ENCODE results near the gene CD28.
"Not testable (repeated sequence)": the region's sequence is repeated elsewhere in the genome, so short reads cannot be mapped to it uniquely, and the experiment has no call there.

Gene CD28

GRCh38 chr2:203688798-203689197, 17.6 kb upstream of the CD28 start:
- DNase-seq = peak; percentile 3

DNA sequence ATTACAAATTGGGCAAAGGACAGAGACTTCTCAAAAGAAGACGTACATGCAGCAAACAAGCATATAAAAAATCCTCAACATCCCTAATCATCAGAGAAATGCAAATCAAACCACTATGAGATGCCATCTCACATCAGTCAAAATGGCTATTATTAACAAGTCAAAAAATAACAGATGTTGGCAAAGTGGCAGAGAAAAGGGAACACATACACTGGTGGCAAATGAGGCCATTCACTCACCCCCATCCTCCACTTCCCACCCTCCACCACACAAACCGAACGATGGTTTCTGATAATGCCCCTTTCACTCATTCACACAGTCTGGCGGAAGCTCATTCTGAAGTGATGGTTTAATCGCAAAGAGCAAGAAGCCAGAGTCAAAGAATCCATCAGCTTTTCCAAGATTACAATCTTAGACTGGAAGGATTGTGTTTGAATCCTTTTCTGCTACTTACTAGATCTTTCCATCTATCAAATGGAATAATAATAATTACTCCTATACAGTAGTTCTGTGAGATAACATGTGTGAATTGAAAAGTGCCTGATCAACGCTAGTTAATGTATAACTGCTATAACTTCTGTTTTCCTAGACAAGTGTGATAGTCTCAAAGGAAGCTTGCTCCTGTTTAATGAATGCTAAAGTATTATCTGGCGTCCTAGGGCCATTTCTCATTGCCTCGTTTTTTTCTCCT, 16.9 kb upstream of the CD28 start:
- peak; percentile 2 for DNase-seq

DNA sequence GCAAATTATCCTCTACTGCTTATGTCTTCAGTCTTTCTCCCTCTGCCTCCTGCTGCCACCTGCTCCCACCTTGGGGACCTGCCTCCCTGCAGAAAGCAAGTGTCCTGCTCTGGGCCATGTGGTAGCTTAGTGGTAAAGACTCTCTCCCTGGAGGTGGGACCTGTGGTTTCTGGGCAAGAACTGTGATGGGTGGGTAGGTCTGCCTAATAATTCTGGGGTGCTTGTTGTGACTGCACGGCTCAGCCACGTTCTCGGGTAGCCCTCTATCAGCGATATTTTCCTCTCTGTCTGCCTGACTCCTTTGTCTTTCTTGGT, 16.4 kb upstream of the CD28 start:
- no peak for DNase-seq

DNA sequence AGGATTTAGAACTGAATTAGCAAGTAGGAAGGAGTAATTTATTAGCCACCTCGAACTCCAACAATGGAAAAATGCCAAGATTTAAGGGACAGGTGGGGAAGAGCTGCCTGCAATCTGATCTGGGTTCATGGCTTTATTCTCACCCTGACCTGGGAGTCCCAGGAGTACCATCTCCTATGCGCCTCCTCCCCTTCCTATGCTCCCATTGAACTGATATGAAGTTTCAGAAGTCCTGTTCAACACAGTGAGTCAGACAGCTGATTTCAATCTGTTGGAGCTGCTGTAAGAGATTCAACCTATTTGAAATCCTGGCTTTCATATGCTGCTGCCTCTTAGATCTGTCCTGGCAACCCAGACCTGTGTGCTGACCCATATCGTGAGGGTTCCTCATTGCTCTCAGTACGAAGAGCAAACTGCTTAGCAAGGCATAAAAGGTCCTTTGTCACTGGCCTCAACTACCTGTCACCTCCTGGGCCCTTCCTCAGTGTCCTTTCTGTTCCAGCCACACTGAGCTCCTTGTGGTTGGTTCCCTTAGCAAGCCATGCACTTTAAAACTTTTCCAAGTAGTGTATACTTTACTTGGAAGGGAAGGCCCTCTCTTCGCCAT, 15.9 kb upstream of the CD28 start:
- no peak for DNase-seq

DNA sequence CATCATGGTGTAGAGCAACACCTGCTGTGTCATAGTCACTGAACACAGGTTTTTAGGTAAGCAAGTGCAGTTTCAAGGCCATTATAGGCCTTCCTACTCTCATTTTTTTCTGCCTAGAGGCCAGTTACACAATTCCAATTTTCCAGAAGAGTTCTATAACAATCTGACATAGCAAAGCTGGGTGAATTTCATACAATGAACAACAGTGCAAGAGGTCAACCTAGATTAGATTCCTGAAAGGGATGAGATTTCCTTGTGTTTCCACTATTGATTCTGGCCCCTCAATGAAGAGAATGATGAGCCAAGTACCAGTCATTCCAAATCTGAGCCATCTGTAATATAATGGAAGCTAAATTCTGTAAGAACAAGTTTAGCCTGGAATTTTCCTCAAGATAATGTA, 15.3 kb upstream of the CD28 start:
- DNase-seq = no peak

GRCh38 chr2:203692031-203692710, 14.3 kb upstream of the CD28 start:
- no peak for DNase-seq

DNA sequence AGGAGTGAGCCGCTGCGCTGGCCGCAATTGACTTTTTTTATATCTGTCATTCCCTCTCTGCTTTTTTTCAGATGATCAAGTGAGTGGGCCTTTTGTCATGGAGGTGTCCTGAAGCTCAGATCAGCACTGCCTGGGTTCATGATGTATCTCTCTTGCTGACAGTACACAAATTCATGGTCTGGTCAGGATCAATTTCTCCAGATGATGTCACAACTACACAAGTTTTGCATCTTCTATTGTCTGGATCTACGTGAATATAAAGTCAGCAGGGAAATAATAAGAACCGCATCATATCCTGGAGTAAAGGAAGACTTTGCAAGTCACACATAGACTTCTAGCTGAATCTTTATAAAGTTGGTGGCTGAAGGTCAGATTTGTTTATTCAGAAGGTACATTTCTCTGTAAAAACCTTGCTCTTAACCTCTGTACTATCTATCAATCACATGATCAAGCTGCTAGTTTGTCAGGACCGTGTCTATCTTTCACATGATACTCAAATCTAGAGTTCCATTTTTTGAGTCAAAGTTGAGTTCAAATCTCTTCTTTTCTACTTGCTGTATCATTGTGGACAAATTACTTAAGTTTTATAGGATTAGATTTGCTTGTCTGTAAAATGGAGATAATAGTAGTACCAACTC, 13.1 kb upstream of the CD28 start:
- DNase-seq = no peak

DNA sequence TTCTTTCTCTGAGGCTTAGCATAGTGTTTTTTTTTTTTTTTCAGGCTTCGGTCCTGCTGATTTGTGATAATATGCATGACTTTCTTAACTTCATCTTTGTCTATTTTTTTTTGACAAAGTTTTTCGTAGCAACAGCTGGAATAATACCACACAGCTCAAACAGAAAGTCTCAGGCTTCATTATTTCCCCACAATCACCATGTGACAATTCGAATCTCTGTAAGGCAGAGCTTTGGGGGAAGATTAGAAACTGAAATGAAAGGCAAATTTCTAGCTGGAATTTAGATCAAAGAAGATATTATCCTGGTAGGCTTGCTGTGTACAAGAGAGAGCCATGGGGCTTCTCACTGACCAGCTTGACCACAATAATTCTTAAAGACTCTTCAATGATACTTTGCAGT, 12.2 kb upstream of the CD28 start:
- no peak for DNase-seq

GRCh38 chr2:203697190-203697589, 9.2 kb upstream of the CD28 start:
- DNase-seq = no peak

DNA sequence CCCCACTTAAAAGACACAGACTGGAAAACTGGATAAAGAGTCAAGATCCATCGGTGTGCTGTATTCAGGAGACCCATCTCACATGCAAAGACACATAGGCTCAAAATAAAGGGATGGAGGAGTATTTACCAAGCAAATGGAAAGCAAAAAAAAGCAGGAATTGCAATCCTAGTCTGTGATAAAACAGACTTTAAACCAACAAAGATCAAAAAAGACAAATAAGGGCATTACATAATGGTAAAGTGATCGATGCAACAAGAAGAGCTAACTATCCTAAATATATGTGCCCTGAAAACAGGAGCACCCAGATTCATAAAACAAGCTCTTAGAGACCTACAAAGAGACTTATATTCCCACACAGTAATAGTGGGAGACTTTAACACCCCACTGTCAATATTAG, 8.7 kb upstream of the CD28 start:
- not testable (repeated sequence) for DNase-seq

GRCh38 chr2:203698410-203698809, 8.0 kb upstream of the CD28 start:
- not testable (repeated sequence) for DNase-seq

GRCh38 chr2:203704430-203704829, 2.0 kb upstream of the CD28 start:
- DNase-seq = no peak

- DNase-seq = peak; percentile 28
These were observed 1.3 kb upstream of the CD28 start for GRCh38 chr2:203705178-203705577.

- DNase-seq = no peak
These were observed 1.1 kb downstream of the CD28 start for GRCh38 chr2:203707530-203707929.

DNA sequence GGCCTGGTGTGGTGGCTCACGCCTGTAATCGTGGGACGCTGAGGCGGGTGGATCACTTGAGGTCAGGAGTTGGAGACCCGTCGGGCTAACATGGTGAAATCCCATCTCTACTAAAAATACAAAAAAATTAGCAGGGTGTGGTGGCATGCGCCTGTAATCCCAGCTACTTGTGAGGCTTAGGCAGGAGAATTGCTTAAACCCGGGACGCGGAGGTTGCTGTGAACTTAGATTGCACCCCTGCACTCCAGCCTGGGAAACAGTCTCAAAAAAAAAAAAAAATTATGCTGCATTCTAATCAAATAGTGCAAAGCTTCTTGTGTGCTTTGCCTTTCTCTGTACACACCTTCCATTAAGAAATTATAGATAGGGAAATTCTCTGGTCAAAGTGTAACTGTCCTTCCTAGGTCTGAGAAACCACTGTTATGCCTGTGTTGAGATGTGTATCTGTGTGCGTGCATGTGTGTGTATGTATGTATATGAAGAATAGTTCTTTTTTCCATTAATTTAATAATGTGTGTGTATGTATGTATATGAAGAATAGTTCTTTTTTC, 2.5 kb downstream of the CD28 start:
- no peak for DNase-seq

GRCh38 chr2:203709416-203710040, 3.1 kb downstream of the CD28 start:
- DNase-seq = no peak

DNA sequence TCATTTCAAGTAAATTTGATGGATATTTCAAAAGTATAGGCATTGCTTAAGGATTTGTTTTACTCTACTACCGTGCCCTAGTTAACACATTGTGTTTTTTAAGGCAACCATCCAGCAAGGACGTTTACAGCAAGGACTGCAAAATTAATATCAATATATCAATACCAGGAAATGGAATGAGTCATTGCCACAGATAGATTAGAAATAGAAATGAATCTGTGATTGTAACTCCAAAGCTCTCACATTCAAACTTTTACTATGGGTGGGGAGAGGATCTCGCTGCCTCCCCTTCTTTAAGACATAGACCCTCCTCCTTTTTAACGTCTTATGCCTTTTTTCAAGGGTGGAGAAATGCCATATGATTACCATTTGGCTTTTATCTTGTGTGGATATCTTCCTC, 3.8 kb downstream of the CD28 start:
- DNase-seq = no peak

GRCh38 chr2:203710952-203711351, 4.5 kb downstream of the CD28 start:
- DNase-seq = no peak

DNA sequence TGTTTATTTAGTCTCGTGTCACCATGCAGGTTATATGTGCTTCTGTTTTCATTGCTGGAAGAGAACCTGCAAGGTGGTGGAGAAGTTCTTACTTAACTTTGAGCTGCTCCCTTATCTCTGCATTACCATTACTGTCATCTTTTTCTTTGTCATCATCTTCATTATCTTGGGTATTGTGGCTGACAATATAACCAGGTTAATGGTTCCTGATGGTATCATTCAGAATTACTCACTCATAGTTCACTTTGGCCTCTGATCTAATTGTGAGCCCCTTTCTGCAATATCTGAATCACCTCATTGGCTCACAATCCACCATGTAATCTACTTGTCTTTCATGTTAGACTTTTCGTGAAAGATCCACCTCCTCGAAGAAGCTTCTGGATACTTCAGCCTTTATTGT, 5.0 kb downstream of the CD28 start:
- DNase-seq = no peak

DNA sequence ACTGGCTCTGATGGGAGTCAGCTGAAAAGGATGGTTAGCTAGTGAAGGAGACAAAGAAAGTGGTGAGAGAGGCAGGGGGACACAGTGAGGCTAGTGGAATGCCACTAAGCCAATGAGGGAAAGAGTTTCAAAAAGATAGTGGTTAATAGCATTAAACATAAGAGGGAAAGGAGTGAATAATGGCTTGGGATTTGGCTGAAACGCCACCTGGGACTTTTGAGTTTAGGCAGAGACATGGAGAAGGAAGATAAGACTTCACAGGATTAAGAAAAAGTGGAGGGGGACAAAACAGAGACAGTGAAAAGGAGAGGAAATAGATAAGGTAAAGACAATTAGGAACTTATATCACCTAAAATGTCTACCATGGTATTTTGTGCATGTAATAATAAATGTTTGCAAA, 6.9 kb downstream of the CD28 start:
- no peak for DNase-seq

GRCh38 chr2:203714112-203714511, 7.7 kb downstream of the CD28 start:
- no peak for DNase-seq

GRCh38 chr2:203715744-203716143, 9.3 kb downstream of the CD28 start:
- DNase-seq = no peak

DNA sequence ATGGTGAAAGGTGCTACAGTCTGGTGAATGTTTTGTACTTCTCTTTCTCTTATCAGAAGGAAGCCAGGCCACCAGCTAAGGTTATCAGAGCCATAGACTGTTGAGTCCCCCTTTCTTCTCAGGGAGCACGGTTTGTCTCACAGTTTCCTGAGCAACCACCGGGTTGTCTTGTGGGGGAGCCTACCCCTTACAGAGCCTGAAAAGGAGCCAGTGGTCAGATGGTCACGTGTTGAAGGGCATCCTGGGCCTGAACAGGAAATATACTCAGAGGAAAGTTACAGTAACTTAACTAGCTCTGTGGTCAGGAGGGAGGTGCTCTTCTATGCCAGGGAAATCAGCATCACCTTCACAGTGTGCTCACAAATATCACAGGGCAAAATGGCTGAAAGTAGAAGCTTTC, 11.6 kb downstream of the CD28 start:
- peak; percentile 44 for DNase-seq
